ENCODE measurements around the gene UBE2Z. TPM values are rescaled to one million over a fixed set of nuclear protein-coding genes. Genes with fewer than 3 reads are reported as not detected.

The UBE2Z gene
- total RNA-seq, 1 experiment from 2014 or later: 108 TPM

DNA sequence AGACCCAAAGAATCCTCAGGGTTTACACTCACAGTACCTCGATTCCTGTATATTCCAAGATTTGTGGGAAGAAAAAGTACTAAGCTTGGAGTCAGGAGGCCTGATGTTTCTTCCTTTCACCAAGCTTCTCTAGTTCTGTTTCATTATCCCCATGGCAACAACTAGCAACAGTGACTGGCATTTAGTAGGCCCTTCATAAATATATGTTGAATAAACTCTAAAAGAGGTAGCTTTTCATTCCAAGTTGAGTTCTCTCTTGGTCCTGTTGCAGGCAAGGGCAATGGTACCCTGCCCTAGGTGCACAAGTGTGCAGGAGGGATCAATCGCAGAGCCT, 527 bp upstream of the UBE2Z start:
- CTCF ChIA-PET: interaction anchor here (0.7 to 1.5 kb wide), 2 partner anchors 23 to 156 kb away, joined by 4 to 8 read pairs; no protein-coding TSS in a partner anchor
- Histone ChIP-seq H3K27ac (ENCODE audit: low read depth, low read length, poor library complexity, severe bottlenecking) (peak overlapping the region; percentile 94), H3K27me3 (replicated peaks; ENCODE audit: insufficient read depth, low read depth, low read length, poor library complexity) (no peaks in the 10 kb centered on the region), H3K4me3 (ENCODE audit: low read depth, low read length, poor library complexity, severe bottlenecking) (peak overlapping the region; percentile 89), H3K4me1 (ENCODE audit: insufficient read depth, low read length, poor library complexity, severe bottlenecking) (peaks cover 16% of the 10 kb centered on the region), H3K9me3 (ENCODE audit: low read depth, low read length, poor library complexity, severe bottlenecking) (no peaks in the 10 kb centered on the region), H3K36me3 (ENCODE audit: insufficient read depth, low read length, poor library complexity, severe bottlenecking) (peaks cover 30% of the 10 kb centered on the region)
- no peak for DNase-seq (ENCODE audit: low spot score)
- TF ChIP-seq, protein P1, sequence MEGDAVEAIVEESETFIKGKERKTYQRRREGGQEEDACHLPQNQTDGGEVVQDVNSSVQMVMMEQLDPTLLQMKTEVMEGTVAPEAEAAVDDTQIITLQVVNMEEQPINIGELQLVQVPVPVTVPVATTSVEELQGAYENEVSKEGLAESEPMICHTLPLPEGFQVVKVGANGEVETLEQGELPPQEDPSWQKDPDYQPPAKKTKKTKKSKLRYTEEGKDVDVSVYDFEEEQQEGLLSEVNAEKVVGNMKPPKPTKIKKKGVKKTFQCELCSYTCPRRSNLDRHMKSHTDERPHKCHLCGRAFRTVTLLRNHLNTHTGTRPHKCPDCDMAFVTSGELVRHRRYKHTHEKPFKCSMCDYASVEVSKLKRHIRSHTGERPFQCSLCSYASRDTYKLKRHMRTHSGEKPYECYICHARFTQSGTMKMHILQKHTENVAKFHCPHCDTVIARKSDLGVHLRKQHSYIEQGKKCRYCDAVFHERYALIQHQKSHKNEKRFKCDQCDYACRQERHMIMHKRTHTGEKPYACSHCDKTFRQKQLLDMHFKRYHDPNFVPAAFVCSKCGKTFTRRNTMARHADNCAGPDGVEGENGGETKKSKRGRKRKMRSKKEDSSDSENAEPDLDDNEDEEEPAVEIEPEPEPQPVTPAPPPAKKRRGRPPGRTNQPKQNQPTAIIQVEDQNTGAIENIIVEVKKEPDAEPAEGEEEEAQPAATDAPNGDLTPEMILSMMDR (conservative IDR thresholded peaks at IDR 0.05; ENCODE audit: low read depth, low read length): no peak
- no peak for TF ChIP-seq EZH2 (IDR thresholded peaks at IDR 0.05; ENCODE audit: borderline replicate concordance, low read depth, low read length, poor library complexity, severe bottlenecking)
- TSS peak; percentile 85 for BruUV-seq (replicated peaks)
- intact Hi-C loops (cut with micrococcal nuclease; ENCODE audit: unreplicated experiment): loop anchor here (10.0 kb wide), 1 partner anchor 287 kb away; no protein-coding TSS in a partner anchor
- POLR2A ChIA-PET (ENCODE audit: low non-redundant PET): interaction anchor here (1.7 kb wide), 1 partner anchor 15 kb away, joined by 7 read pairs; the partner anchor contains the start of gene ATP5MC1

GRCh38 chr17:48908853-48909394, 717 bp downstream of the UBE2Z start:
- no TSS peak for BruUV-seq (replicated peaks)
- intact Hi-C loops (cut with micrococcal nuclease; ENCODE audit: unreplicated experiment): loop anchor here (10.0 kb wide), 1 partner anchor 286 kb away; no protein-coding TSS in a partner anchor
- peak overlapping the region; percentile 94 for H3K27ac ChIP-seq (ENCODE audit: low read depth, low read length, poor library complexity, severe bottlenecking)
- POLR2A ChIA-PET (ENCODE audit: low non-redundant PET): interaction anchor here (0.6 to 1.7 kb wide), 2 partner anchors 12 to 16 kb away, joined by 3 to 7 read pairs; partner anchors contain the start of gene ATP5MC1
- H3K4me3 ChIP-seq (ENCODE audit: low read depth, low read length, poor library complexity, severe bottlenecking): peak overlapping the region; percentile 89
- H3K27me3 ChIP-seq (replicated peaks; ENCODE audit: insufficient read depth, low read depth, low read length, poor library complexity): no peaks in the 10 kb centered on the region
- no peaks in the 10 kb centered on the region for H3K9me3 ChIP-seq (ENCODE audit: low read depth, low read length, poor library complexity, severe bottlenecking)
- TF ChIP-seq, protein P1 (conservative IDR thresholded peaks at IDR 0.05; ENCODE audit: low read depth, low read length): no peak
- no peak for TF ChIP-seq EZH2 (IDR thresholded peaks at IDR 0.05; ENCODE audit: borderline replicate concordance, low read depth, low read length, poor library complexity, severe bottlenecking)
- DNase-seq (ENCODE audit: low spot score): peak; percentile 97
- H3K36me3 ChIP-seq (ENCODE audit: insufficient read depth, low read length, poor library complexity, severe bottlenecking): peaks cover 42% of the 10 kb centered on the region
- peaks cover 16% of the 10 kb centered on the region for H3K4me1 ChIP-seq (ENCODE audit: insufficient read depth, low read length, poor library complexity, severe bottlenecking)
- CTCF ChIA-PET: interaction anchor here (0.7 to 1.5 kb wide), 2 partner anchors 24 to 882 kb away, joined by 6 to 8 read pairs; no protein-coding TSS in a partner anchor

- ChIA-PET CTCF (no interaction called here), POLR2A (ENCODE audit: low non-redundant PET) (no interaction called here)
- Histone ChIP-seq H3K36me3 (ENCODE audit: insufficient read depth, low read length, poor library complexity, severe bottlenecking) (peaks cover 47% of the 10 kb centered on the region), H3K9me3 (ENCODE audit: low read depth, low read length, poor library complexity, severe bottlenecking) (no peaks in the 10 kb centered on the region), H3K4me1 (ENCODE audit: insufficient read depth, low read length, poor library complexity, severe bottlenecking) (peaks cover 16% of the 10 kb centered on the region), H3K27ac (ENCODE audit: low read depth, low read length, poor library complexity, severe bottlenecking) (no peak overlapping the region), H3K4me3 (ENCODE audit: low read depth, low read length, poor library complexity, severe bottlenecking) (peak overlapping the region; percentile 89), H3K27me3 (replicated peaks; ENCODE audit: insufficient read depth, low read depth, low read length, poor library complexity) (no peaks in the 10 kb centered on the region)
- TF ChIP-seq, protein P1 (conservative IDR thresholded peaks at IDR 0.05; ENCODE audit: low read depth, low read length): no peak
- TF ChIP-seq EZH2 (IDR thresholded peaks at IDR 0.05; ENCODE audit: borderline replicate concordance, low read depth, low read length, poor library complexity, severe bottlenecking): no peak
- intact Hi-C loops (cut with micrococcal nuclease; ENCODE audit: unreplicated experiment): loop anchor here (10.0 kb wide), 1 partner anchor 285 kb away; no protein-coding TSS in a partner anchor
- DNase-seq (ENCODE audit: low spot score): no peak
- BruUV-seq (replicated peaks): TSS peak; percentile 33
Measured at GRCh38 chr17:48909783-48910182, 1.6 kb downstream of the UBE2Z start.
